HCT116 (cell line): Measurements from ENCODE around the gene MIR17HG.
"Not testable (repeated sequence)": the region's sequence is repeated elsewhere in the genome, so short reads cannot be mapped to it uniquely, and the experiment has no call there.

Source experiments
- CTCF ChIP-seq, 3 experiments: fragments of 200-600 bp in 1 of 3; sonication (generic) in 1 of 3; IDR thresholded peaks in 2 of 3; conservative IDR thresholded peaks in 1 of 3; 2 replicates each; pipeline ENCODE4 v1.5.1; 2012 to 2017; ENCODE audit warnings: low read depth in 2 of 3, low read length in 2 of 3, antibody characterized with exemption in 1 of 3, borderline replicate concordance in 1 of 3, control low read depth in 1 of 3, mild to moderate bottlenecking in 1 of 3, mixed read lengths in 1 of 3, mixed run types in 1 of 3, moderate library complexity in 1 of 3; ENCODE audit not compliant: insufficient read depth in 1 of 3
- ELF1 ChIP-seq: IDR thresholded peaks from 2 replicates; pipeline ENCODE4 v1.6.1; 2012; ENCODE audit warnings: low read depth, borderline replicate concordance
- EZH2 ChIP-seq: fragments of 200-600 bp; sonication (generic); IDR thresholded peaks from 2 replicates; pipeline ENCODE4 v1.6.1; 2017; ENCODE audit warnings: antibody characterized with exemption, mixed run types
- EZH2phosphoT487 ChIP-seq: fragments of 200-600 bp; IDR thresholded peaks from 2 replicates; pipeline ENCODE4 v1.6.1; 2018; ENCODE audit warnings: antibody characterized with exemption, borderline replicate concordance
- MAX ChIP-seq: IDR thresholded peaks from 2 replicates; pipeline ENCODE4 v1.6.1; 2012
- POLR2A ChIP-seq: IDR thresholded peaks from 2 replicates; pipeline ENCODE4 v1.7.0; 2011; ENCODE audit warnings: borderline replicate concordance; ENCODE audit not compliant: insufficient read depth, insufficient read length; ENCODE audit errors: extremely low read depth
- POLR2AphosphoS5 ChIP-seq: IDR thresholded peaks from 2 replicates; pipeline ENCODE4 v1.6.1; 2011; ENCODE audit warnings: mild to moderate bottlenecking, low read depth, low read length, moderate library complexity
- RAD21 ChIP-seq: IDR thresholded peaks from 2 replicates; pipeline ENCODE4 v1.6.1; 2012; ENCODE audit warnings: low read depth, mild to moderate bottlenecking

GRCh38 chr13:91320990-91321389, 26.5 kb upstream of the MIR17HG start:
- not testable (repeated sequence) for TF ChIP-seq CTCF (IDR thresholded peaks at IDR 0.05 in 2 of 3, conservative IDR thresholded peaks at IDR 0.05 in 1 of 3; ENCODE audit: borderline replicate concordance in 1 of 3, insufficient read depth in 1 of 3, low read depth in 2 of 3, low read length in 2 of 3); ELF1; EZH2phosphoT487; POLR2AphosphoS5; EZH2; POLR2A; RAD21; MAX
